CD4-positive, alpha-beta T cell (primary cell): Measurements from ENCODE around the gene ALDH1A2. TPM values are rescaled to one million over a fixed set of nuclear protein-coding genes. Genes with fewer than 3 reads are reported as not detected.
"Not testable (repeated sequence)": the region's sequence is repeated elsewhere in the genome, so short reads cannot be mapped to it uniquely, and the experiment has no call there.

ENCODE experiments used
- ATAC-seq: fragments of 200-7000 bp; cut with Tn5 transposase; one replicate; pipeline ENCODE4 v1.10.0; 2022; ENCODE audit warnings: mild to moderate bottlenecking; ENCODE audit not compliant: poor library complexity
- CTCF ChIA-PET: fragments of 350-600 bp; sonication (Branson Sonifier 250); formaldehyde crosslinking; loops from one replicate; lab custom pipeline; 2021; ENCODE audit warnings: antibody characterized with exemption, inconsistent platforms; lab: Charles Lee
- POLR2A ChIA-PET: fragments of 350-600 bp; sonication (Branson Sonifier 250); formaldehyde crosslinking; loops from one replicate; lab custom pipeline; 2021; ENCODE audit warnings: antibody characterized with exemption, inconsistent platforms; lab: Charles Lee
- DNase-seq, 14 experiments: peaks; one replicate each; pipeline ENCODE4 v3.0.0-alpha.2; 2013 to 2020; ENCODE audit warnings: mixed read lengths in 2 of 14
- H3K27ac ChIP-seq, 2 donors: one replicate each; pipeline versions ENCODE4 v1.5.1 to v1.7.0; 2013; ENCODE audit warnings: low read length in 2 of 2, low read depth in 1 of 2, mild to moderate bottlenecking in 1 of 2
- H3K27me3 ChIP-seq, 2 experiments: 1 replicate in 1 of 2; 2 replicates in 1 of 2; pipeline versions ENCODE4 v1.6.1 to v1.7.0; 2013; ENCODE audit warnings: low read length in 2 of 2, control low read depth in 1 of 2, mild to moderate bottlenecking in 1 of 2, moderate library complexity in 1 of 2; ENCODE audit not compliant: insufficient read depth in 2 of 2, control insufficient read depth in 1 of 2
- H3K36me3 ChIP-seq: one replicate; pipeline ENCODE4 v1.6.1; 2013; ENCODE audit warnings: low read length, control low read depth; ENCODE audit not compliant: insufficient read depth
- H3K4me1 ChIP-seq: one replicate; pipeline ENCODE4 v1.6.1; 2013; ENCODE audit warnings: low read length, control low read depth; ENCODE audit not compliant: insufficient read depth
- H3K4me3 ChIP-seq: one replicate; pipeline ENCODE4 v1.5.1; 2013; ENCODE audit warnings: mild to moderate bottlenecking, low read length, moderate library complexity
- H3K9me3 ChIP-seq, 2 experiments: 1 replicate in 1 of 2; 2 replicates in 1 of 2; pipeline versions ENCODE4 v1.6.1 to v1.7.0; 2013; ENCODE audit warnings: low read length in 2 of 2, mild to moderate bottlenecking in 2 of 2, control low read depth in 1 of 2, moderate library complexity in 1 of 2; ENCODE audit not compliant: control insufficient read depth in 1 of 2, insufficient read depth in 1 of 2
- H3K27ac Mint-ChIP-seq: one replicate; pipeline ENCODE4 v1.8.0; 2020; ENCODE audit warnings: mixed read lengths
- H3K27me3 Mint-ChIP-seq: one replicate; pipeline ENCODE4 v1.8.0; 2021; ENCODE audit warnings: mixed read lengths
- H3K36me3 Mint-ChIP-seq: one replicate; pipeline ENCODE4 v1.8.0; 2021; ENCODE audit warnings: low read depth, mixed read lengths
- H3K4me1 Mint-ChIP-seq: one replicate; pipeline ENCODE4 v1.8.0; 2021; ENCODE audit warnings: low read depth, mixed read lengths
- H3K4me3 Mint-ChIP-seq: one replicate; pipeline ENCODE4 v1.8.0; 2020; ENCODE audit warnings: mild to moderate bottlenecking, mixed read lengths
- H3K9me3 Mint-ChIP-seq: one replicate; pipeline ENCODE4 v1.8.0; 2020; ENCODE audit warnings: mixed read lengths
- intact Hi-C, 2 experiments: fragments of 100-400 bp; cut with DNase I in 1 of 2; cut with micrococcal nuclease in 1 of 2; formaldehyde crosslinking; loops; one replicate each; pipeline versions ENCODE4 v1.15.1 to v1.9.0; 2023 to 2025; cut with DNase I, micrococcal nuclease
- total RNA-seq, 174 experiments: library from RNA in 2 of 174; stranded (reverse) in 2 of 174; gene quantifications; one replicate each; pipeline ENCODE4 v1.2.3 and lab custom pipeline; 2021 to 2026
- TF ChIP-seq, protein P1 (sequence below): fragments of 200-600 bp; IDR thresholded peaks from one replicate; pipeline ENCODE4 v1.8.0; 2022; ENCODE audit warnings: antibody characterized with exemption, mild to moderate bottlenecking

Gene ALDH1A2
- total RNA-seq, 2 experiments from 2014 or later, result not detected

DNA sequence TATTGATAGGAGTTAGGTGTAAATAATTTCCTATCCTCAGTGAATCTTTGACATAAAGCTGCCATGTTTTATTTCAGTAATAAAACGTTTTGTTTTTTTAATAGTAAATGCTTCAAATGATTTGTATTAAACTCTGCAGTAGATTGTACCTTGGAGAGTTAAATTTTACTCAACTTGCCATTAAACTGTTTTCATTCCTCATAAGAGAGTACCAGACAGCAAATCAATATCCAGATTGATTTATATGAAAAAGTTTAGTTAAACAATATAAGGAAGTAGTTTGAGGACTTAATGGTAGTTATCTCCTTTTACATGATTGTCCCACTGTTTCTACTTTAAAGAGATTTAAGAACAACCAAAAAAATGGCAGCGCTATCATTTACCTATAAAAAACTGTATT, 18.4 kb downstream of the ALDH1A2 start:
- Histone ChIP-seq H3K36me3 (no peaks in the 10 kb centered on the region), H3K4me1 (no peaks in the 10 kb centered on the region), H3K27me3 (peaks cover 2 to 19% of the 10 kb centered on the region in 2 experiments), H3K27ac (no peak overlapping the region), H3K4me3 (no peak overlapping the region), H3K9me3 (no peaks in the 10 kb centered on the region)
- H3K36me3 Mint-ChIP-seq, result no peaks in the 10 kb centered on the region
- no peak for DNase-seq
- ChIA-PET POLR2A (no interaction called here), CTCF (no interaction called here)
- no peak for ATAC-seq
- TF ChIP-seq, protein P1, sequence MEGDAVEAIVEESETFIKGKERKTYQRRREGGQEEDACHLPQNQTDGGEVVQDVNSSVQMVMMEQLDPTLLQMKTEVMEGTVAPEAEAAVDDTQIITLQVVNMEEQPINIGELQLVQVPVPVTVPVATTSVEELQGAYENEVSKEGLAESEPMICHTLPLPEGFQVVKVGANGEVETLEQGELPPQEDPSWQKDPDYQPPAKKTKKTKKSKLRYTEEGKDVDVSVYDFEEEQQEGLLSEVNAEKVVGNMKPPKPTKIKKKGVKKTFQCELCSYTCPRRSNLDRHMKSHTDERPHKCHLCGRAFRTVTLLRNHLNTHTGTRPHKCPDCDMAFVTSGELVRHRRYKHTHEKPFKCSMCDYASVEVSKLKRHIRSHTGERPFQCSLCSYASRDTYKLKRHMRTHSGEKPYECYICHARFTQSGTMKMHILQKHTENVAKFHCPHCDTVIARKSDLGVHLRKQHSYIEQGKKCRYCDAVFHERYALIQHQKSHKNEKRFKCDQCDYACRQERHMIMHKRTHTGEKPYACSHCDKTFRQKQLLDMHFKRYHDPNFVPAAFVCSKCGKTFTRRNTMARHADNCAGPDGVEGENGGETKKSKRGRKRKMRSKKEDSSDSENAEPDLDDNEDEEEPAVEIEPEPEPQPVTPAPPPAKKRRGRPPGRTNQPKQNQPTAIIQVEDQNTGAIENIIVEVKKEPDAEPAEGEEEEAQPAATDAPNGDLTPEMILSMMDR, result no peak
- no peak overlapping the region for H3K27ac Mint-ChIP-seq
- H3K4me3 Mint-ChIP-seq, result no peak overlapping the region
- intact Hi-C loops, result loop anchor here (10.0 kb wide), 2 partner anchors 718 to 1448 kb away; no protein-coding TSS in a partner anchor
- H3K27me3 Mint-ChIP-seq, result peaks cover 62% of the 10 kb centered on the region
- H3K4me1 Mint-ChIP-seq, result no peaks in the 10 kb centered on the region
- H3K9me3 Mint-ChIP-seq, result peaks cover 1% of the 10 kb centered on the region

DNA sequence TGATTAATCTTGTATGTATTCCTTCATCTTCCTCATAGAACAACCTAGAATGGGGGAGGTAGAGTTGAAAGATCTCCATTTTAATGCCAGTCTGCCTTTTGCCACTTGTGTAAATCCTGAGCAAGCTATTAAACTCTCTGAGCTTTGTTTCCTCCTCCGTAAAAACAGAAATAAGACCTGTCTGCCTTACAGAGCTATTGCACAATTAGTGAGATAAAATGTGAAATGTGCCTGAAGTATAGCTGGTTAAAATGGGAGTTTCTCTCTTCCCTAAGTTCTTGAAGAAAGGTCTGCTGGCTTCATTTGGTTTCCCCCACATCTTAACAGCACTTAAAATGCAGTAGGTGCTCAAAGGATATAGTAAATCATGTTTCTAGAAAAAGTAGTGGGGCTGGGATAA, 19.0 kb downstream of the ALDH1A2 start:
- Mint-ChIP-seq H3K4me1 (no peaks in the 10 kb centered on the region), H3K27me3 (peaks cover 68% of the 10 kb centered on the region), H3K4me3 (no peak overlapping the region), H3K36me3 (no peaks in the 10 kb centered on the region), H3K27ac (no peak overlapping the region), H3K9me3 (peaks cover 1% of the 10 kb centered on the region)
- Histone ChIP-seq H3K9me3 (no peaks in the 10 kb centered on the region), H3K36me3 (no peaks in the 10 kb centered on the region), H3K27ac (no peak overlapping the region), H3K27me3 (peaks cover 2 to 13% of the 10 kb centered on the region in 2 experiments), H3K4me1 (no peaks in the 10 kb centered on the region), H3K4me3 (no peak overlapping the region)
- ChIA-PET POLR2A (no interaction called here), CTCF (no interaction called here)
- intact Hi-C loops, result loop anchor here (10.0 kb wide), 2 partner anchors 718 to 1448 kb away; no protein-coding TSS in a partner anchor
- ATAC-seq (no peak), DNase-seq (no peak)
- TF ChIP-seq, protein P1, result no peak

DNA sequence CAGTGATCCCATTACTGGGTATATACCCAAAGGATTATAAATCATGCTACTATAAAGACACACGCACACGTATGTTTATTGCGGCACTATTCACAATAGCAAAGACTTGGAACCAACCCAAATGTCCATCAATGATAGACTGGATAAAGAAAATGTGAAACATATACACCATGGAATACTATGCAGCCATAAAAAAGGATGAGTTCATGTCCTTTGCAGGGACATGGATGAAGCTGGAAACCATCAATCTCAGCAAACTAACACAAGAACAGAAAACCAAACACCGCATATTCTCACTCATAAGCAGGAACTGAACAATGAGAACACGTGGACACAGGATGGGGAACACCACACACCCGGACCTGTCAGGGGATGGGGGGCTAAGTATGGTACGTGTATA, 20.1 kb downstream of the ALDH1A2 start:
- H3K4me3 ChIP-seq, H3K9me3 ChIP-seq, H3K36me3 Mint-ChIP-seq, H3K4me3 Mint-ChIP-seq, H3K27ac Mint-ChIP-seq, POLR2A ChIA-PET, H3K9me3 Mint-ChIP-seq, H3K36me3 ChIP-seq, CTCF ChIA-PET, H3K27ac ChIP-seq, ATAC-seq, DNase-seq, H3K4me1 ChIP-seq, H3K4me1 Mint-ChIP-seq: not testable (repeated sequence)
- peaks cover 76% of the 10 kb centered on the region for H3K27me3 Mint-ChIP-seq
- peaks cover 2 to 18% of the 10 kb centered on the region in 2 experiments for H3K27me3 ChIP-seq
- intact Hi-C loops, result loop anchor here (10.0 kb wide), 2 partner anchors 719 to 1449 kb away; no protein-coding TSS in a partner anchor

DNA sequence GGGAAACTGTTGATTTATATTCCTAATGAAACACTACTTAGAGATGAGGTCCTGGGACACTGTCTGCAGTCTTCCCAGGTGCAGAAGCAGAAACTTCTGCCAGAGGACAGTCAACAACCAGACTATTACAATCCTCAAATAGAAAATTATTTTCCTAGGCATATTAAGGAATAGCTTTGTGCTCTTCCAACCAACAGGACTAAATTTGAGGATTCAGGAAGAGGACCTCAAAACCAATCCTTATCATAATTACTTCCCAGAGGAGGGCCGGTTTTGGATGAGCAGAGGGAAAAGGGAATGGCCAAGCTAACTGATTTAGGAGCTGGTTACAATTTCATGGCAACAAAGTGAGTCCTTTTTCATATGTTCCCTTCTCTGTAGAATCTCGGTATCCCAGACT, 21.0 kb downstream of the ALDH1A2 start:
- no peak for DNase-seq
- TF ChIP-seq, protein P1, result no peak
- no peak for ATAC-seq
- H3K4me3 Mint-ChIP-seq, result no peak overlapping the region
- peaks cover 2 to 18% of the 10 kb centered on the region in 2 experiments for H3K27me3 ChIP-seq
- no peak overlapping the region for H3K27ac ChIP-seq
- no peaks in the 10 kb centered on the region for H3K36me3 ChIP-seq
- no peaks in the 10 kb centered on the region for H3K36me3 Mint-ChIP-seq
- no peaks in the 10 kb centered on the region for H3K4me1 ChIP-seq
- no peak overlapping the region for H3K27ac Mint-ChIP-seq
- CTCF ChIA-PET, result no interaction called here
- H3K9me3 Mint-ChIP-seq, result peaks cover 1% of the 10 kb centered on the region
- H3K9me3 ChIP-seq, result no peaks in the 10 kb centered on the region
- POLR2A ChIA-PET, result no interaction called here
- H3K4me3 ChIP-seq, result no peak overlapping the region
- H3K27me3 Mint-ChIP-seq, result peaks cover 75% of the 10 kb centered on the region
- H3K4me1 Mint-ChIP-seq, result no peaks in the 10 kb centered on the region
- intact Hi-C loops, result loop anchor here (5.0 to 10.0 kb wide), 4 partner anchors 138 to 1483 kb away; no protein-coding TSS in a partner anchor
